HepG2 (cell line): ENCODE data around the gene PROSER1. TPM values are rescaled to one million over a fixed set of nuclear protein-coding genes. Genes with fewer than 3 reads are reported as not detected.

Experiments used
- ATAC-seq: fragments of 200-7000 bp; cut with Tn5 transposase; 3 replicates; pipeline ENCODE4 v1.9.1; 2020; ENCODE audit warnings: mild to moderate bottlenecking, moderate library complexity
- BruUV-seq: library from RNA; stranded (reverse); fragments of 400-500 nt; replicated peaks from 2 replicates; lab custom pipeline; 2021; lab: Mats Ljungman, UMichigan
- CTCF ChIA-PET: fragments of 300-600 bp; formaldehyde crosslinking; extraction: SDS; loops from one replicate; lab custom pipeline; 2021; ENCODE audit warnings: low total read pairs, inconsistent platforms, low intra/inter-chr PET ratio; lab: Yijun Ruan, JAX
- POLR2A ChIA-PET: fragments of 350-600 bp; sonication (Branson Sonifier 250); formaldehyde crosslinking; loops from one replicate; lab custom pipeline; 2020; ENCODE audit warnings: antibody characterized with exemption, inconsistent platforms; lab: Yijun Ruan, JAX
- DNase-seq: peaks from one replicate; pipeline ENCODE4 v3.0.0-alpha.2; 2015; ENCODE audit warnings: low spot score
- FAIRE-seq: peaks from 3 replicates; lab custom pipeline; 2011; peaks lifted over from hg19 to GRCh38; lab: Jason Lieb, UNC
- H2AFZ ChIP-seq: one replicate; pipeline ENCODE4 v1.6.1; 2011; ENCODE audit warnings: low read length, inconsistent platforms
- H3K27ac ChIP-seq: fragments of 300-600 bp; 3 replicates; pipeline ENCODE4 v1.8.0; 2011; ENCODE audit warnings: mixed run types, mild to moderate bottlenecking, mixed read lengths, low read length, inconsistent platforms; ENCODE audit not compliant: insufficient read depth; ENCODE audit errors: extremely low read length
- H3K27me3 ChIP-seq, 2 experiments: fragments of 200-600 bp in 1 of 2; 2 replicates in 1 of 2; 3 replicates in 1 of 2; pipeline versions ENCODE4 v1.6.0 to v1.8.0; 2011; ENCODE audit warnings: low read length in 2 of 2, mild to moderate bottlenecking in 2 of 2, moderate library complexity in 2 of 2, inconsistent platforms in 1 of 2; ENCODE audit not compliant: insufficient read depth in 2 of 2, control insufficient read depth in 1 of 2
- H3K36me3 ChIP-seq, 2 experiments: fragments of 200-600 bp in 1 of 2; replicated peaks in 1 of 2; 2 replicates in 1 of 2; 3 replicates in 1 of 2; pipeline versions ENCODE4 v1.5.1 to v1.8.0; 2011; ENCODE audit warnings: low read length in 2 of 2, inconsistent platforms in 1 of 2; ENCODE audit not compliant: insufficient read depth in 2 of 2, control insufficient read depth in 1 of 2
- H3K4me1 ChIP-seq: 2 replicates; pipeline ENCODE4 v1.5.1; 2012; ENCODE audit warnings: low read length, inconsistent platforms; ENCODE audit not compliant: insufficient read depth
- H3K4me2 ChIP-seq: 2 replicates; pipeline ENCODE4 v1.6.0; 2011; ENCODE audit warnings: low read depth, low read length, inconsistent platforms
- H3K4me3 ChIP-seq, 3 experiments: fragments of 200-600 bp in 1 of 3; sonication (generic), shearing (Covaris generic) in 1 of 3; replicated peaks in 1 of 3; 2 replicates each; pipeline ENCODE4 v1.5.1; 2011 to 2016; ENCODE audit warnings: low read length in 3 of 3, inconsistent platforms in 2 of 3, low read depth in 2 of 3, mild to moderate bottlenecking in 2 of 3, control low read depth in 1 of 3, mixed read lengths in 1 of 3; ENCODE audit not compliant: insufficient read depth in 1 of 3
- H3K79me2 ChIP-seq: one replicate; pipeline ENCODE4 v1.6.1; 2011; ENCODE audit warnings: low read length, inconsistent platforms; ENCODE audit not compliant: insufficient read depth
- H3K9ac ChIP-seq: 2 replicates; pipeline ENCODE4 v1.6.0; 2011; ENCODE audit warnings: mild to moderate bottlenecking, low read depth, low read length, inconsistent platforms; ENCODE audit not compliant: insufficient read depth
- H3K9me3 ChIP-seq: 2 replicates; pipeline ENCODE4 v1.5.1; 2012; ENCODE audit warnings: mild to moderate bottlenecking, low read length
- H4K20me1 ChIP-seq: 2 replicates; pipeline ENCODE4 v1.6.0; 2011; ENCODE audit warnings: inconsistent platforms, mild to moderate bottlenecking, low read length, moderate library complexity; ENCODE audit not compliant: insufficient read depth
- HDAC1 ChIP-seq: sonication (generic); formaldehyde crosslinking; IDR thresholded peaks from 2 replicates; pipeline ENCODE4 v1.5.1; 2020; ENCODE audit warnings: mild to moderate bottlenecking, missing genetic modification reagents
- HIC2 ChIP-seq: sonication (generic); formaldehyde crosslinking; IDR thresholded peaks from 2 replicates; pipeline ENCODE4 v1.9.0; 2022; ENCODE audit warnings: low read depth, missing genetic modification reagents
- POLR2A ChIP-seq, 2 experiments: IDR thresholded peaks; 2 replicates each; pipeline ENCODE4 v1.6.1; 2011; ENCODE audit warnings: low read depth in 2 of 2, low read length in 2 of 2, mild to moderate bottlenecking in 1 of 2, moderate library complexity in 1 of 2; ENCODE audit not compliant: insufficient read depth in 1 of 2
- POLR2AphosphoS2 ChIP-seq: IDR thresholded peaks from 2 replicates; pipeline ENCODE4 v1.6.1; 2011; ENCODE audit warnings: low read depth, low read length, improper control_type of control experiment
- ZBTB21 ChIP-seq: sonication (generic); formaldehyde crosslinking; IDR thresholded peaks from 2 replicates; pipeline ENCODE4 v1.4.0; 2020; ENCODE audit warnings: missing genetic modification reagents
- ZNF10 ChIP-seq: sonication (generic); formaldehyde crosslinking; IDR thresholded peaks from 2 replicates; pipeline ENCODE4 v1.4.0; 2020; ENCODE audit warnings: mild to moderate bottlenecking, low read depth, missing genetic modification reagents, borderline replicate concordance
- ZNF557 ChIP-seq: sonication (generic); formaldehyde crosslinking; IDR thresholded peaks from 2 replicates; pipeline ENCODE4 v1.4.0; 2020; ENCODE audit warnings: missing genetic modification reagents
- ZSCAN20 ChIP-seq: sonication (generic); formaldehyde crosslinking; IDR thresholded peaks from 2 replicates; pipeline ENCODE4 v1.4.0; 2020; ENCODE audit warnings: missing genetic modification reagents, mild to moderate bottlenecking, borderline replicate concordance
- WGBS: methylation state at CpG from one replicate; pipeline ENCODE4 v1.1.6; 2017; ENCODE audit warnings: low lambda C conversion rate; 5-methylcytosine and 5-hydroxymethylcytosine counted together
- in situ Hi-C: cut with HindIII; loops from 2 replicates; pipeline ENCODE4 v1.10.0; 2017; ENCODE audit warnings: low pct_unique_long_range_greater_than_20kb; ENCODE audit not compliant: extremely low pct_ligation_motif_present
- intact Hi-C: fragments of 100-400 bp; cut with micrococcal nuclease; formaldehyde crosslinking; loops from one replicate; pipeline ENCODE4 v1.10.0; 2022; ENCODE audit not compliant: unreplicated experiment
- polyA plus RNA-seq, 8 experiments: library from polyadenylated mRNA; depleted of rRNA in 3 of 8; stranded (reverse) in 7 of 8; unstranded in 1 of 8; fragments of >200 nt; fragmentation: Illumina TruSeq in 4 of 8; extraction: Trizol in 4 of 8; gene quantifications; 2 replicates each; pipeline versions ENCODE4 v1.2.1 to v1.2.3, GENCODE V29; 2011 to 2016; ENCODE audit warnings: low read depth in 4 of 8, missing spikeins in 1 of 8, mixed read lengths in 1 of 8; ENCODE audit not compliant: insufficient read depth in 1 of 8
- total RNA-seq, 5 experiments: library from RNA; depleted of rRNA; stranded (reverse); fragments of >200 nt; fragmentation: Illumina TruSeq; extraction: Trizol; gene quantifications; 2 replicates each; pipeline ENCODE4 v1.2.3, GENCODE V29; 2016; ENCODE audit warnings: low read depth in 1 of 5

Gene PROSER1
- total and polyA plus RNA-seq, 2 of the 13 experiments (the other 11 are each of a cell fraction or from before 2014, with no cell fraction given), result 11.4 to 17.2 TPM

- TF ChIP-seq HIC2 (CRISPR knock-in tag), result no peak
- no peak for TF ChIP-seq POLR2A (IDR thresholded peaks at IDR 0.05; ENCODE audit: insufficient read depth in 1 of 2, low read depth in 2 of 2, low read length in 2 of 2)
- TF ChIP-seq ZSCAN20 (CRISPR knock-in tag), result no peak
- no peak for TF ChIP-seq HDAC1 (CRISPR knock-in tag)
- TF ChIP-seq ZBTB21 (CRISPR knock-in tag), result no peak
- TF ChIP-seq POLR2AphosphoS2, result no peak
- no peak for TF ChIP-seq ZNF10
- no peak for TF ChIP-seq ZNF557 (CRISPR knock-in tag)
- BruUV-seq, result no TSS peak
- H3K36me3 ChIP-seq, result no peaks in the 10 kb centered on the region; a peak in 1 of 5 replicates
- no peaks in the 10 kb centered on the region for H3K27me3 ChIP-seq
- no peak overlapping the region for H3K27ac ChIP-seq
- no peak for ATAC-seq
- no peak for DNase-seq
- no peak for FAIRE-seq
- H3K79me2 ChIP-seq, result no peaks in the 10 kb centered on the region
- no peaks in the 10 kb centered on the region for H3K9me3 ChIP-seq
- CTCF ChIA-PET, result no interaction called here
- no peak overlapping the region for H3K4me2 ChIP-seq
- intact Hi-C loops, result no loop called here
- WGBS, result 92% methylated on average over 6 of the region's 6 CpGs
- no peak overlapping the region for H3K4me3 ChIP-seq
- POLR2A ChIA-PET, result no interaction called here
- H2AFZ ChIP-seq, result no peak overlapping the region
- H4K20me1 ChIP-seq, result no peaks in the 10 kb centered on the region
- H3K9ac ChIP-seq, result no peak overlapping the region
- no peaks in the 10 kb centered on the region for H3K4me1 ChIP-seq
- in situ Hi-C loops, result loop anchor here (25.0 kb wide), 1 partner anchor 559 kb away; the partner anchor contains the start of gene LHFPL6
These were observed 15.1 kb upstream of the PROSER1 start for GRCh38 chr13:39052944-39053343.
